Inflammatory macrophage (primary cell): ENCODE results near the gene GPR153.

Experiments used
- DNase-seq, 2 donors: peaks; one replicate each; pipeline ENCODE4 v3.0.0-alpha.2; 2020 to 2022
- total RNA-seq, 18 experiments: gene quantifications; one replicate each; lab custom pipeline; 2026; ENCODE audit warnings: mixed read lengths in 6 of 18, inconsistent platforms in 2 of 18; lab: John Stamatoyannopoulos, UW

GPR153 gene
- 8.4 to 22.6 (median 10.6) reads per million in 18 experiments for total RNA-seq

GRCh38 chr1:6260961-6261614 is at the start of gene GPR153:
GPR153 (minus strand) TSS chr1:6261098; CDS start chr1:6254905, 6,193 bp downstream.
- peak; percentile 33 to 59 for DNase-seq

DNA sequence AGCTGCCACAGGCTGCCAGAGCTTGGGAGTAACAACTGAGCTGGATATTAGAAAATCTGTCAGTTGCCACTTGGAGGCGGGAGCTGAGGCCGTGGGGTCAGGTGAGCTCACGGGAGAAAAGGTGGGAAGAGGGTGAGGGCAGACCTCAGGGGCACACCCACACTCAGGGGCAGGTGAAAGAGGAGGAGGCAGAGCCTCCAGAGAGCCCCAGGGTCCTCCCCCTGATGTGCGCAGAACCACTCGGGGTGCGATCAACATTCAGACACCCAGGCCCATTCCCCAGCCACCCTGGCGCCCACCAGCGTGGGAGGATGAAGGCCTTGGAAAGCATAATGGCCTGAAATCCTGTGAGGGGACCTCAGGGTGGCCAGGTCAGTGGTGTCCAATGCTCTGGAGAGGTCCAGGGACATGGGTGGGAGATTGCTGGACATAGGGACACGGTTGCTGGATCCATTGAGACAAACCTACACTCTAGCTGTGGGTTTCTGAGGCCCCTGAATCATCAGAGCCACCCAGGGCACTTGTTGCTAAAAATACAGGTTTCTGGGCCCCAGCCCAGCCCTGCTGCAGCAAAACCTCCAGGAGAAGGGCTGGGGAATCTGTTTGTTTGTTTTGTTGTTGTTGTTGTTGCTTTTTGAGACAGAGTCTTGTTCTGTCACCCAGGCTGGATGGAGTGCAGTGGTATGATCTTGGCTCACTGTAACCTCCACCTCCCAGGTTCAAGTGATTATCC is 49.4 kb upstream of the GPR153 start:
- no peak for DNase-seq

GRCh38 chr1:6309564-6309963 is 48.7 kb upstream of the GPR153 start:
- no peak for DNase-seq

DNA sequence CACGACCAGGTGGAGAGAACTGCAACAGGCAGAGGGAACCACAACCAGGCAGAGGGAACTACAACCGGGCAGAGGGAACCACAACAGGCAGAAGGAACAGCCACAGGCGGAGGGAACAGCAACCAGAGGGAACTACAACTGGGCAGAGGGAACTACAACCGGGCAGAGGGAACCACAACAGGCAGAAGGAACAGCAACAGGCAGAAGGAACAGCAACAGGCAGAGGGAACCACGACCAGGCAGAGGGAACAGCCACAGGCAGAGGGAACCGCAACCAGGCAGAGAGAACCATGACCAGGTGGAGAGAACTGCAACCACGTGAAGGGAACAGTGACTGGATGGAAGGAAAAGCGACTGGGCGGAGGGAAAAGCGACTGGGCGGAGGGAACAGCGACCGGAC is 47.6 kb upstream of the GPR153 start:
- DNase-seq = no peak

DNA sequence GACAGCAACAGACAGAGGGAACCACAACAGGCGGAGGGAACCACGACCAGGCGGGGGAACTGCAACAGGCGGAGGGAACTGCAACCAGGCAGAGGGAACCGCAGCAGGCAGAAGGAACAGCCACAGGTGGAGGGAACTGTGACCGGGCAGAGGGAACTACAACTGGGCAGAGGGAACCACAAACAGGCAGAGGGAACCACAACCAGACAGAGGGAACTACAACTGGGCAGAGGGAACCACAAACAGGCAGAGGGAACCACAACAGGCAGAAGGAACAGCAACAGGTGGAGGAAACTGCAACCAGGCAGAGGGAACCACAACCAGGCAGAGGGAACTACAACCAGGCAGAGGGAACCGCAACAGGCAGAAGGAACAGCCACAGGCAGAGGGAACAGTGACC is 46.8 kb upstream of the GPR153 start:
- peak in 1 of 2 donors; percentile 6 for DNase-seq

GRCh38 chr1:6307099-6307498 is 46.2 kb upstream of the GPR153 start:
- DNase-seq = no peak

- DNase-seq = no peak
These were observed 42.6 kb upstream of the GPR153 start for GRCh38 chr1:6303397-6304012.

GRCh38 chr1:6302568-6302967 is 41.7 kb upstream of the GPR153 start:
- no peak for DNase-seq

- DNase-seq = no peak
These were observed 40.6 kb upstream of the GPR153 start for GRCh38 chr1:6301526-6301925.

- no peak for DNase-seq
These were observed 39.6 kb upstream of the GPR153 start for GRCh38 chr1:6300342-6301048.

DNA sequence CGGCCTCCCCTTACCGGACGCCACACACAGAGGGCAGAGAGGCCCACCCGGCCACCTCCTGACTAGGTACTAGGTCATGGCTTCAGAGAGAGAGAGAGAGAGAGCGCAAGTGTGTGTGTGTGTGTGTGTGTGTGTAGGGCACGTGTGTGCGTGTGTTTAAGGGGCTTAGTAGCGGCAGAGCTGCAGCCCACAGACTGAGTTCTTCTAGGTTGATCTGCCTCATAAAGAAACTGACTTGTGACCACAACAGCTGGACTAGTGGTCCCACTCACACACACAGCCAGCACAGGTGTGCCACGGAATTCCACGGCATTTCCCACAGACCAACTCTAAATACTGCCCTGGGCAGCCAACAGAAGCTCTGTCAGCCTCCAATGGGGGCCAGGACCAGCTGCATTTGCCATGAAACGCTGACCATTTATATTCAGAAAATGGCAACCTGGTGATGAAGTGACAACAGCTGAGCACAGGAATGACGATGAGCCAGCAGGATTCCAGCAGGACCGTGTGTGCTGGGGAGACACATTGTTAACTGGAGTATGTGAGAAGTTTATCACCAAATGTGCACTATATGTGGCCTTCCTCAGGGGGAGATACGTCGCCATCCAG is 38.8 kb upstream of the GPR153 start:
- no peak for DNase-seq

- DNase-seq = no peak
These were observed 38.1 kb upstream of the GPR153 start for GRCh38 chr1:6298940-6299465.

- DNase-seq = no peak
These were observed 37.6 kb upstream of the GPR153 start for GRCh38 chr1:6298530-6298929.

DNA sequence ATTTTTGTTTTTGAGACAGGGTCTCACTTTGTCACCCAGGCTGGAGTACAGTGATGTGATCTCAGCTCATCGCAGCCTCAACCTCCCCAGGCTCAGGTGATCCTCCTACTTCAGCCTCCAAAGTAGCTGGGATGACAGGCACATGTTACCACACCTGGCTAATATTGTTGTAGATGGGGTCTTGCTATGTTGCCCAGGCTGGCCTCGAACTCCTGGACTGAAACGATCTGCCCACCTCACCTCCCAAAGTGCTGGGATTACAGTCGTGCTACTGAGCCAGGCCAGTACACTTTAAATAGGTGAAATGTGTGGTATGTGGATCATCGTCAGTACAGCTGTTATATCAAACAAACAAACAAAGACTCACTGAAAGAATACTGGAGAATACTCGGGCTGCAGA is 35.0 kb upstream of the GPR153 start:
- DNase-seq = no peak

GRCh38 chr1:6294890-6295556 is 34.1 kb upstream of the GPR153 start:
- DNase-seq = no peak

- DNase-seq = no peak
These were observed 33.4 kb upstream of the GPR153 start for GRCh38 chr1:6294080-6294889.

DNA sequence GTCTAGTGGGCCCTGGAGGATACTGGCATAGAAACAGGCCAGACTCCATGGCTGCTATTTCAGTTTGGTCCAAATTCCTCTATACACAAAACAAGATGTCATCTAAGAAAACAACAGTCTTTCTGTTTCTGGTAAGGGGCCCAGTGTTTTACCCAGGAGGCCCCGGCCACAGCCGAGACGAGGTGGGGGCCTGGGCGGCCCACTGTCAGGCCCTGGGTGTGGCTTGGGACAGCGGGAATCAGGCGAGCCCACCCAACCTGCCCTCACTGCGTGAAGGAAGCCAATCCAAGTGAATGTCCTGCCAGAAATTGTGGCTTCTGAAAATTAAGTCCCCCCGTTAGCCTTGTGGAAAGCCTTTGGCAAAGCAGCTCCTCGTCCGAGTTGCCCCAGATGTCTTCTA is 31.2 kb upstream of the GPR153 start:
- DNase-seq = no peak

- DNase-seq = no peak
These were observed 27.8 kb upstream of the GPR153 start for GRCh38 chr1:6288665-6289064.

DNA sequence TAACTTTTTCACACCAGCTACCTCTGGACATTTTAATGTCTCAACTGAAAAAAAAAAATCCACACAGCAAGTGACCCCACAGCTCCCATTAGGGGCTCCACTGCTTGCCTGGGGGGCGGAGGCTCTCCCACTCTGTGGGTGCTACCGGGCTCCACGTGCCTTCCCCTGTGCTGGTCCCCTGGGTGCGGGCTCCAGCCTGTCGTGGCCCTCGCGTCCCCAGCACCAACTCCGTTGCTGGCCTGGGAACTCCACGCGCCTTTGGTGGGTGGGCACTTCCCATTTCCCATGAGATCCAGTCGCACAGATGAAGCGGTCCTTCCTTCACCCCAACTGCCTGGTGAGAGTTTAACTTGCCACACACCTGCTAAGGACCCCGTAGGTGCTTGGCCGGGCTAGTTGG is 27.1 kb upstream of the GPR153 start:
- DNase-seq = no peak

GRCh38 chr1:6287431-6287886 is 26.6 kb upstream of the GPR153 start:
- DNase-seq = no peak

DNA sequence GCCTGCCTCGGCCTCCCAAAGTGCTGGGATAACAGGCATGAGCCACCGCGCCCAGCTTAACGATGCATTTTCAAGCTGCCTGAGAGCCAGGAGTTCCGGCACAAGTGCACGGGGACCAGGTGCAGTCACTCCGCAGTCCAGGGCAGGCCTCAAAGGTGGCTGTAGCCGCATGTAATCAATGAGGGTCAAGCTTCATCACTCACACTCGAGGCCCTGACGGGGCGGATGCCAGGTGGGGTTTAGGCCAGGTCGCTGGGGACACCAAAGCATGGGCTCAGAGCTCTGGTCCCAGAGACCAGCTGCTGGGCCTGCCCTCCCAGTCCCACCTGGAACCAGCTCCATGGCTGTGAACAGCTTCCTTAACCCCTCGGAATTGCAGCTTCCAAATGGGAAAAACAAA is 26.1 kb upstream of the GPR153 start:
- no peak for DNase-seq
